ENCODE results near the gene ACOT8.

ACOT8 gene

GRCh38 chr20:45899046-45899835 is 42.0 kb upstream of the ACOT8 start:
- Histone ChIP-seq H3K27ac (ENCODE audit: low read depth, low read length) (no peak overlapping the region), H3K4me1 (ENCODE audit: control insufficient read depth, low read depth, low read length) (no peaks in the 10 kb centered on the region), H3K9ac (ENCODE audit: low read length) (no peak overlapping the region), H2AK5ac (ENCODE audit: low read length) (no peak overlapping the region), H3K4me2 (ENCODE audit: low read length) (no peak overlapping the region), H2BK15ac (replicated peaks; ENCODE audit: low read depth) (no peak overlapping the region), H2BK5ac (ENCODE audit: low read length) (no peak overlapping the region), H3K4me3 (ENCODE audit: low read length) (no peak overlapping the region), H3K36me3 (ENCODE audit: control insufficient read depth, insufficient read depth, low read length) (peaks cover 11% of the 10 kb centered on the region), H3K27me3 (ENCODE audit: insufficient read depth, low read length, poor library complexity) (no peaks in the 10 kb centered on the region), H3K23ac (ENCODE audit: low read length) (no peak overlapping the region), H2BK120ac (ENCODE audit: low read depth, low read length) (no peak overlapping the region), H3K4ac (ENCODE audit: low read depth, low read length) (no peak overlapping the region), H3K18ac (ENCODE audit: low read length) (no peak overlapping the region), H3K79me1 (ENCODE audit: low read length) (no peaks in the 10 kb centered on the region), H4K5ac (ENCODE audit: low read length) (no peak overlapping the region), H3K79me2 (ENCODE audit: control insufficient read depth, insufficient read depth, low read length) (no peaks in the 10 kb centered on the region), H3K56ac (ENCODE audit: low read length) (no peak overlapping the region), H4K8ac (ENCODE audit: low read depth, low read length) (no peak overlapping the region)
- WGBS (ENCODE audit: extremely low coverage, insufficient coverage, low lambda C conversion rate), result no CpG with 5 or more reads among the region's 13 CpGs
- DNase-seq, result no peak

- no peaks in the 10 kb centered on the region for H3K79me2 ChIP-seq (ENCODE audit: control insufficient read depth, insufficient read depth, low read length)
- no peak overlapping the region for H3K4ac ChIP-seq (ENCODE audit: low read depth, low read length)
- WGBS (ENCODE audit: extremely low coverage, insufficient coverage, low lambda C conversion rate), result no CpG with 5 or more reads among the region's 12 CpGs
- no peak overlapping the region for H3K27ac ChIP-seq (ENCODE audit: low read depth, low read length)
- no peak for DNase-seq
- H3K23ac ChIP-seq (ENCODE audit: low read length), result no peak overlapping the region
- no peak overlapping the region for H3K4me2 ChIP-seq (ENCODE audit: low read length)
- H3K18ac ChIP-seq (ENCODE audit: low read length), result no peak overlapping the region
- H3K79me1 ChIP-seq (ENCODE audit: low read length), result no peaks in the 10 kb centered on the region
- H3K4me3 ChIP-seq (ENCODE audit: low read length), result no peak overlapping the region
- H3K9ac ChIP-seq (ENCODE audit: low read length), result no peak overlapping the region
- no peak overlapping the region for H2BK5ac ChIP-seq (ENCODE audit: low read length)
- no peak overlapping the region for H4K5ac ChIP-seq (ENCODE audit: low read length)
- H3K36me3 ChIP-seq (ENCODE audit: control insufficient read depth, insufficient read depth, low read length), result peaks cover 11% of the 10 kb centered on the region
- no peak overlapping the region for H3K56ac ChIP-seq (ENCODE audit: low read length)
- H4K8ac ChIP-seq (ENCODE audit: low read depth, low read length), result no peak overlapping the region
- no peaks in the 10 kb centered on the region for H3K27me3 ChIP-seq (ENCODE audit: insufficient read depth, low read length, poor library complexity)
- H2AK5ac ChIP-seq (ENCODE audit: low read length), result no peak overlapping the region
- H3K4me1 ChIP-seq (ENCODE audit: control insufficient read depth, low read depth, low read length), result no peaks in the 10 kb centered on the region
- no peak overlapping the region for H2BK15ac ChIP-seq (replicated peaks; ENCODE audit: low read depth)
- no peak overlapping the region for H2BK120ac ChIP-seq (ENCODE audit: low read depth, low read length)
These were observed 41.1 kb upstream of the ACOT8 start for GRCh38 chr20:45898285-45898684.

GRCh38 chr20:45897692-45898091 is 40.5 kb upstream of the ACOT8 start:
- Histone ChIP-seq H3K27ac (ENCODE audit: low read depth, low read length) (no peak overlapping the region), H3K4me2 (ENCODE audit: low read length) (no peak overlapping the region), H3K79me2 (ENCODE audit: control insufficient read depth, insufficient read depth, low read length) (no peaks in the 10 kb centered on the region), H3K56ac (ENCODE audit: low read length) (no peak overlapping the region), H2BK5ac (ENCODE audit: low read length) (no peak overlapping the region), H3K4ac (ENCODE audit: low read depth, low read length) (no peak overlapping the region), H3K4me1 (ENCODE audit: control insufficient read depth, low read depth, low read length) (no peaks in the 10 kb centered on the region), H4K5ac (ENCODE audit: low read length) (no peak overlapping the region), H4K8ac (ENCODE audit: low read depth, low read length) (no peak overlapping the region), H2BK15ac (replicated peaks; ENCODE audit: low read depth) (no peak overlapping the region), H3K27me3 (ENCODE audit: insufficient read depth, low read length, poor library complexity) (no peaks in the 10 kb centered on the region), H2BK120ac (ENCODE audit: low read depth, low read length) (no peak overlapping the region), H3K36me3 (ENCODE audit: control insufficient read depth, insufficient read depth, low read length) (peaks cover 11% of the 10 kb centered on the region), H2AK5ac (ENCODE audit: low read length) (no peak overlapping the region), H3K79me1 (ENCODE audit: low read length) (no peaks in the 10 kb centered on the region), H3K23ac (ENCODE audit: low read length) (no peak overlapping the region), H3K4me3 (ENCODE audit: low read length) (no peak overlapping the region), H3K9ac (ENCODE audit: low read length) (no peak overlapping the region), H3K18ac (ENCODE audit: low read length) (no peak overlapping the region)
- no CpG with 5 or more reads among the region's 7 CpGs for WGBS (ENCODE audit: extremely low coverage, insufficient coverage, low lambda C conversion rate)
- no peak for DNase-seq

- no peak for DNase-seq
- H3K56ac ChIP-seq (ENCODE audit: low read length), result no peak overlapping the region
- no peak overlapping the region for H2BK5ac ChIP-seq (ENCODE audit: low read length)
- no CpG with 5 or more reads among the region's 2 CpGs for WGBS (ENCODE audit: extremely low coverage, insufficient coverage, low lambda C conversion rate)
- H3K27me3 ChIP-seq (ENCODE audit: insufficient read depth, low read length, poor library complexity), result no peaks in the 10 kb centered on the region
- no peak overlapping the region for H3K9ac ChIP-seq (ENCODE audit: low read length)
- H3K23ac ChIP-seq (ENCODE audit: low read length), result no peak overlapping the region
- H3K18ac ChIP-seq (ENCODE audit: low read length), result no peak overlapping the region
- H3K79me2 ChIP-seq (ENCODE audit: control insufficient read depth, insufficient read depth, low read length), result no peaks in the 10 kb centered on the region
- H3K27ac ChIP-seq (ENCODE audit: low read depth, low read length), result no peak overlapping the region
- H3K4ac ChIP-seq (ENCODE audit: low read depth, low read length), result no peak overlapping the region
- no peak overlapping the region for H2AK5ac ChIP-seq (ENCODE audit: low read length)
- no peaks in the 10 kb centered on the region for H3K4me1 ChIP-seq (ENCODE audit: control insufficient read depth, low read depth, low read length)
- no peak overlapping the region for H2BK15ac ChIP-seq (replicated peaks; ENCODE audit: low read depth)
- H3K4me2 ChIP-seq (ENCODE audit: low read length), result no peak overlapping the region
- H4K8ac ChIP-seq (ENCODE audit: low read depth, low read length), result no peak overlapping the region
- H3K36me3 ChIP-seq (ENCODE audit: control insufficient read depth, insufficient read depth, low read length), result peaks cover 7% of the 10 kb centered on the region
- no peak overlapping the region for H4K5ac ChIP-seq (ENCODE audit: low read length)
- no peak overlapping the region for H3K4me3 ChIP-seq (ENCODE audit: low read length)
- H2BK120ac ChIP-seq (ENCODE audit: low read depth, low read length), result no peak overlapping the region
- no peaks in the 10 kb centered on the region for H3K79me1 ChIP-seq (ENCODE audit: low read length)
These were observed 40.1 kb upstream of the ACOT8 start for GRCh38 chr20:45897289-45897688.

- no peaks in the 10 kb centered on the region for H3K27me3 ChIP-seq (ENCODE audit: insufficient read depth, low read length, poor library complexity)
- peaks cover 4% of the 10 kb centered on the region for H3K36me3 ChIP-seq (ENCODE audit: control insufficient read depth, insufficient read depth, low read length)
- H2AK5ac ChIP-seq (ENCODE audit: low read length), result no peak overlapping the region
- H3K4me1 ChIP-seq (ENCODE audit: control insufficient read depth, low read depth, low read length), result no peaks in the 10 kb centered on the region
- H3K79me1 ChIP-seq (ENCODE audit: low read length), result no peaks in the 10 kb centered on the region
- no peak overlapping the region for H2BK5ac ChIP-seq (ENCODE audit: low read length)
- H3K27ac ChIP-seq (ENCODE audit: low read depth, low read length), result no peak overlapping the region
- DNase-seq, result no peak
- H3K4ac ChIP-seq (ENCODE audit: low read depth, low read length), result no peak overlapping the region
- H3K79me2 ChIP-seq (ENCODE audit: control insufficient read depth, insufficient read depth, low read length), result no peaks in the 10 kb centered on the region
- H3K56ac ChIP-seq (ENCODE audit: low read length), result no peak overlapping the region
- no peak overlapping the region for H3K4me3 ChIP-seq (ENCODE audit: low read length)
- no peak overlapping the region for H3K18ac ChIP-seq (ENCODE audit: low read length)
- no peak overlapping the region for H2BK15ac ChIP-seq (replicated peaks; ENCODE audit: low read depth)
- no peak overlapping the region for H3K9ac ChIP-seq (ENCODE audit: low read length)
- H2BK120ac ChIP-seq (ENCODE audit: low read depth, low read length), result no peak overlapping the region
- WGBS (ENCODE audit: extremely low coverage, insufficient coverage, low lambda C conversion rate), result no CpG with 5 or more reads among the region's 14 CpGs
- no peak overlapping the region for H3K23ac ChIP-seq (ENCODE audit: low read length)
- H3K4me2 ChIP-seq (ENCODE audit: low read length), result no peak overlapping the region
- H4K5ac ChIP-seq (ENCODE audit: low read length), result no peak overlapping the region
- H4K8ac ChIP-seq (ENCODE audit: low read depth, low read length), result no peak overlapping the region
These were observed 39.5 kb upstream of the ACOT8 start for GRCh38 chr20:45896641-45897161.

- Histone ChIP-seq H3K56ac (ENCODE audit: low read length) (no peak overlapping the region), H3K4me2 (ENCODE audit: low read length) (no peak overlapping the region)
These were observed 37.6 kb upstream of the ACOT8 start for GRCh38 chr20:45894797-45895196.

More at GRCh38 chr20:45894797-45895196, 37.6 kb upstream of the ACOT8 start:
- Histone ChIP-seq H2BK15ac (replicated peaks; ENCODE audit: low read depth) (no peak overlapping the region), H2AK5ac (ENCODE audit: low read length) (no peak overlapping the region), H3K23ac (ENCODE audit: low read length) (no peak overlapping the region), H3K27me3 (ENCODE audit: insufficient read depth, low read length, poor library complexity) (no peaks in the 10 kb centered on the region), H2BK5ac (ENCODE audit: low read length) (no peak overlapping the region), H3K27ac (ENCODE audit: low read depth, low read length) (no peak overlapping the region), H3K18ac (ENCODE audit: low read length) (no peak overlapping the region), H3K4ac (ENCODE audit: low read depth, low read length) (no peak overlapping the region), H2BK120ac (ENCODE audit: low read depth, low read length) (no peak overlapping the region), H4K5ac (ENCODE audit: low read length) (no peak overlapping the region), H3K36me3 (ENCODE audit: control insufficient read depth, insufficient read depth, low read length) (peaks cover 2% of the 10 kb centered on the region), H4K8ac (ENCODE audit: low read depth, low read length) (no peak overlapping the region), H3K79me2 (ENCODE audit: control insufficient read depth, insufficient read depth, low read length) (no peaks in the 10 kb centered on the region), H3K4me3 (ENCODE audit: low read length) (no peak overlapping the region), H3K79me1 (ENCODE audit: low read length) (no peaks in the 10 kb centered on the region), H3K4me1 (ENCODE audit: control insufficient read depth, low read depth, low read length) (no peaks in the 10 kb centered on the region), H3K9ac (ENCODE audit: low read length) (no peak overlapping the region)
- WGBS (ENCODE audit: extremely low coverage, insufficient coverage, low lambda C conversion rate), result no CpG with 5 or more reads among the region's 12 CpGs
- no peak for DNase-seq

Measured in mesendoderm (in vitro differentiated cells).